Hematopoietic multipotent progenitor cell treated with erythropoietin and hydrocortisone succinate and interleukin-3 and kit ligand, for 4 days (in vitro differentiated cells): Measurements from ENCODE around the gene B4GALT7.
"Not testable (repeated sequence)": the region's sequence is repeated elsewhere in the genome, so short reads cannot be mapped to it uniquely, and the experiment has no call there.

ENCODE experiments used
- DNase-seq: peaks from one replicate; pipeline ENCODE4 v3.0.0-alpha.2; 2015

B4GALT7 gene

DNA sequence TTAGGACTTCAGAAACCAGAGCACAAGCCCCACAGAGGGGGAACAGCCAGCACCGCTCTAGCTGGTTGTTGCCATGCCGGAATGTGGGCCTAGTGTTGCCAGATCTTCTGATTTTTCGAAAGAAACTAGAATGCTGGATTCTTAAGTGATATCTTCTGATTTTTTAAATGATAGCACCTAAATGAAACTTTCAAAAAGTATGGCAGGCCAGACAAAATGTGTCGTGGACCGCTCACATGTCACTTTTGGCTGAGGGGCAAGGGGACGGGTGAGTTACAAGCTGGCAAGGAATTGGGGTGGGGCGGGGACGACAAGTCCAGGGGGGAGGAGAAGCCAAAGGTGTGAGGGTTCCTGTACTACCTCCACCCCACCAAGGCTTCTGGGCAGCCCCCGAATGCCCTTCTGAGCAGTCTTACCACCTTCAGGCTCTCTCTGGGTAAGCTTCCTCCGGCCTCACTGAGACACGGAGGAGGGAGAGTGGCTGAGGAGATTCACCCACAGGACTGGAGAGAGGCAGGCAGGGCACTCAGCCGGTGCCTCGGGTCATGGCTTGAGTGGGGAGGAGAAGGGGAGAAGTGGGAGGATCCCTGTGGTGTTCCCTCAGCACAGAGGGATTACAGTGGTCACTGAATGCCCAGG lies 10.3 kb downstream of the B4GALT7 start:
- DNase-seq, result no peak

- DNase-seq, result no peak
Observed at GRCh38 chr5:177610770-177611445, 11.0 kb downstream of the B4GALT7 start.

- DNase-seq, result no peak
Observed at GRCh38 chr5:177611446-177612214, 11.7 kb downstream of the B4GALT7 start.

- no peak for DNase-seq
Observed at GRCh38 chr5:177612215-177612673, 12.3 kb downstream of the B4GALT7 start.

GRCh38 chr5:177620560-177620959 lies 20.6 kb downstream of the B4GALT7 start:
- no peak for DNase-seq

DNA sequence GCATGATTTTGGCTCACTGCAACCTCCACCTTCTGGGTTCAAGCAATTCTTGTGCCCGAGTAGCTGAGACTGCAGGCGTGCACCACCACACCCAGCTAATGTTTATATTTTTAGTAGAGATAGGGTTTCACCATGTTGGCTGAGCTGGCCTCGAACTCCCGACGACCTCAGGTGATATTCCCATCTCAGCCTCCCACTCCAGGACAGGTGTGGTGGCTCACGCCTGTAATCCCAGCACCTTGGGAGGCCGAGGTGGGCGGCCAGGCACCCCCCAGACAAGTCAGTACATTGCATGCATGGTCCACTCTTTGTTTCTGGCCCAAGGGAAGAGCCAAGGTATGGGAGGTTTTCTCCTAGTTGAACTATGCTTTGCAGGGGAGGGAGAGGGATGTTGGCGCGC lies 24.2 kb downstream of the B4GALT7 start:
- DNase-seq, result not testable (repeated sequence)

DNA sequence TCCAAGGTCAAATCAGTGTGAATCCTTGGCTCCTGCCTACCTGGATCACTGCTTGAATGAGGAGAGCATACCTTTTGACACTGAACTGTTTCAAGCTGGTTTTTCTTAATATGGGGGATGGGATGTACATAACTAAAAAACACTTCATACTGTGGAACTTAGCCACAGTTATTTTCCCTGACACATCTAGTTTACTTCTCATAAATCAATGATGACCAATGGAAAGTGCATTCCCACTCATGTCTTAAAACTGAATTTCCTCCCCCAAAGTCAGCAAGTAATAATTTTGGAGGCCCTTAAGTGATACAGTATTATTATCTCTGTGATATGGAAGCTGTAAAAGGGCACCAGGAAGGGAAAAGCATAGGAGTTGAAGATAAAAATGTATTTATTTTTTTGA lies 30.3 kb downstream of the B4GALT7 start:
- not testable (repeated sequence) for DNase-seq

- DNase-seq, result not testable (repeated sequence)
Observed at GRCh38 chr5:177634912-177635311, 35.0 kb downstream of the B4GALT7 start.

GRCh38 chr5:177645462-177645861 lies 45.5 kb downstream of the B4GALT7 start:
- DNase-seq, result not testable (repeated sequence)

DNA sequence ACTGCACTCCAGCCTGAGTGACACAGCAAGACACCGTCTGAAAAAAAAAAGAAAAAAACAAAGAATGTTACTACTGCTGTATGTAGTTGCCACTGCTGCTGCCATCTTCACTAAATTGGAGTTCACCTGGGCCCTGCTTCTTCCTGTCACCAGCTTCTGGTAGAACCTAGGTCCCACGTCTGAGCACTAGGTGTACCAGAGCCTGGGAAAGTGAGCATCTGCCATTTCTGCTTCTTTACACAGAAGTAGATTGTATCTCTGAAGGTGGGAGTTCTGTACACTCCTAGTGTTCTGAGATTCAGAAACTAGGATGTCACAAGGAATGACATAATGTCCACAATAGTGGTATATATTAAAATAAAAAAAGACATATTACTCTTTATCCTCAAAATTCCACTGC lies 51.3 kb downstream of the B4GALT7 start:
- DNase-seq, result not testable (repeated sequence)

- not testable (repeated sequence) for DNase-seq
Observed at GRCh38 chr5:177657846-177658245, 57.9 kb downstream of the B4GALT7 start.

GRCh38 chr5:177658542-177658941 lies 58.6 kb downstream of the B4GALT7 start:
- DNase-seq, result not testable (repeated sequence)
